Transverse colon (tissue), 4 donors: Measurements from ENCODE around the gene SCN8A. TPM values are rescaled to one million over a fixed set of nuclear protein-coding genes. Genes with fewer than 3 reads are reported as not detected.

Source experiments
- DNase-seq: peaks from one replicate; pipeline ENCODE4 v3.0.0-alpha.2; 2019
- H3K27ac ChIP-seq, 4 donors: fragments of 200-600 bp; sonication (generic); 2 replicates each; pipeline ENCODE4 v1.5.1; 2016 to 2018; ENCODE audit warnings: inconsistent platforms in 4 of 4
- H3K27me3 ChIP-seq: fragments of 200-600 bp; sonication (generic); 2 replicates; pipeline ENCODE4 v1.5.1; 2017; ENCODE audit warnings: inconsistent platforms
- H3K36me3 ChIP-seq, 4 donors: fragments of 200-600 bp; sonication (generic); 2 replicates each; pipeline ENCODE4 v1.5.1; 2017 to 2019; ENCODE audit warnings: inconsistent platforms in 4 of 4
- H3K4me1 ChIP-seq, 4 donors: fragments of 200-600 bp; sonication (generic); 2 replicates each; pipeline ENCODE4 v1.5.1; 2017 to 2020; ENCODE audit warnings: inconsistent platforms in 4 of 4
- H3K4me3 ChIP-seq, 4 donors: fragments of 200-600 bp; sonication (generic); 1 replicate in 1 of 4; 2 replicates in 3 of 4; pipeline versions ENCODE4 v1.5.1 to v1.6.1; 2017 to 2019; ENCODE audit warnings: inconsistent platforms in 4 of 4
- H3K9me3 ChIP-seq, 2 donors: fragments of 200-600 bp; sonication (generic); 2 replicates each; pipeline ENCODE4 v1.5.1; 2017 to 2019; ENCODE audit warnings: inconsistent platforms in 2 of 2
- EP300 ChIP-seq: sonication (generic); formaldehyde crosslinking; IDR thresholded peaks from one replicate; pipeline ENCODE4 v1.6.1; 2017; ENCODE audit warnings: antibody characterized with exemption, low read depth
- POLR2A ChIP-seq: fragments of 450-650 bp; IDR thresholded peaks from one replicate; pipeline ENCODE4 v1.6.1; 2016; ENCODE audit warnings: antibody characterized with exemption, mild to moderate bottlenecking, moderate library complexity
- POLR2AphosphoS5 ChIP-seq, 3 donors: sonication (generic); formaldehyde crosslinking; IDR thresholded peaks; one replicate each; pipeline ENCODE4 v1.6.1; 2016; ENCODE audit warnings: antibody characterized with exemption in 3 of 3
- WGBS, 2 donors: methylation state at CpG; one replicate each; pipeline ENCODE4 v1.1.5; 2018; ENCODE audit warnings: low coverage in 1 of 2; 5-methylcytosine and 5-hydroxymethylcytosine counted together
- in situ Hi-C, 4 donors: fragments of 200-750 bp; cut with MboI; loops; one replicate each; pipeline versions ENCODE4 v1.15.0 to v1.15.1; 2017; ENCODE audit warnings: low sequenced_read_pairs in 3 of 4, low pct_ligation_motif_present in 1 of 4, low pct_unique_long_range_greater_than_20kb in 1 of 4
- intact Hi-C: fragments of 100-400 bp; cut with DNase I; formaldehyde crosslinking; loops from one replicate; pipeline ENCODE4 v1.15.1; 2023; ENCODE audit warnings: low total_unique reads
- total RNA-seq, 4 donors: library from RNA; depleted of rRNA; stranded (reverse); fragments of >200 nt; gene quantifications; one replicate each; pipeline ENCODE4 v1.1.0, GENCODE V29; 2016
- TF ChIP-seq, protein P1 (sequence below), 5 experiments: fragments of 200-600 bp in 3 of 5; fragments of 450-650 bp in 2 of 5; sonication (generic) in 3 of 5; IDR thresholded peaks; 1 replicate in 2 of 5; 2 replicates in 3 of 5; pipeline ENCODE4 v1.5.1; 2016 to 2017; ENCODE audit warnings: antibody characterized with exemption in 5 of 5, inconsistent platforms in 3 of 5, mild to moderate bottlenecking in 2 of 5, moderate library complexity in 1 of 5

Gene SCN8A
- total RNA-seq, 4 donors from 2014 or later, result 0.37 to 6.8 (median 3.2) TPM

DNA sequence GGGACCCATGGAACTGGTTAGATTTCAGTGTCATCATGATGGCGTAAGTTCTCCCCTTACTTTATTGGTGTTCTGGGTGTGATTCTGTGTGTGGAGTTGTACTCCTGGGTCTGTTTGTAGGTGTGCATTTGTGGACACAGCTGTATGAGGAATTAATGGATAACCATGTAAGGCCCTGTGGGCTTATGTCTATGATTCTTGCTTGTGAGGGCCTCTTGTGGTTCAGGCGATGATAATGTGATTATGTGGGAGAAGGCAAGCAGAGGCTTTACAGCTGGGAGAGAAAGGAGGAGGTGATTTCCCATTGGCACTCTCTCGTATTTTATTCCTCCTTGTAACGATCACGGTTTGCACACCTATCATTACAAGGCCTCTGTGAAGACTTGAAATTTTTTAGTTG is 96.1 kb downstream of the SCN8A start:
- Histone ChIP-seq H3K4me3 (no peak overlapping the region), H3K27ac (peak overlapping the region; percentile 50 to 78 (median 71)), H3K27me3 (no peaks in the 10 kb centered on the region), H3K36me3 (no peaks in the 10 kb centered on the region), H3K9me3 (no peaks in the 10 kb centered on the region), H3K4me1 (peaks cover 0 to 50% (median 13%) of the 10 kb centered on the region in 4 donors)
- peak in 1 of 3 donors; percentile 30 for TF ChIP-seq POLR2AphosphoS5 (IDR thresholded peaks at IDR 0.05)
- no peak for TF ChIP-seq EP300
- TF ChIP-seq, protein P1, sequence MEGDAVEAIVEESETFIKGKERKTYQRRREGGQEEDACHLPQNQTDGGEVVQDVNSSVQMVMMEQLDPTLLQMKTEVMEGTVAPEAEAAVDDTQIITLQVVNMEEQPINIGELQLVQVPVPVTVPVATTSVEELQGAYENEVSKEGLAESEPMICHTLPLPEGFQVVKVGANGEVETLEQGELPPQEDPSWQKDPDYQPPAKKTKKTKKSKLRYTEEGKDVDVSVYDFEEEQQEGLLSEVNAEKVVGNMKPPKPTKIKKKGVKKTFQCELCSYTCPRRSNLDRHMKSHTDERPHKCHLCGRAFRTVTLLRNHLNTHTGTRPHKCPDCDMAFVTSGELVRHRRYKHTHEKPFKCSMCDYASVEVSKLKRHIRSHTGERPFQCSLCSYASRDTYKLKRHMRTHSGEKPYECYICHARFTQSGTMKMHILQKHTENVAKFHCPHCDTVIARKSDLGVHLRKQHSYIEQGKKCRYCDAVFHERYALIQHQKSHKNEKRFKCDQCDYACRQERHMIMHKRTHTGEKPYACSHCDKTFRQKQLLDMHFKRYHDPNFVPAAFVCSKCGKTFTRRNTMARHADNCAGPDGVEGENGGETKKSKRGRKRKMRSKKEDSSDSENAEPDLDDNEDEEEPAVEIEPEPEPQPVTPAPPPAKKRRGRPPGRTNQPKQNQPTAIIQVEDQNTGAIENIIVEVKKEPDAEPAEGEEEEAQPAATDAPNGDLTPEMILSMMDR (IDR thresholded peaks at IDR 0.05), result no peak
- 62 to 75% methylated on average over 4 to 5 of the region's 5 CpGs for WGBS, 2 donors
- in situ Hi-C loops, result no loop called here
- intact Hi-C loops, result no loop called here
- DNase-seq, result peak; percentile 23

DNA sequence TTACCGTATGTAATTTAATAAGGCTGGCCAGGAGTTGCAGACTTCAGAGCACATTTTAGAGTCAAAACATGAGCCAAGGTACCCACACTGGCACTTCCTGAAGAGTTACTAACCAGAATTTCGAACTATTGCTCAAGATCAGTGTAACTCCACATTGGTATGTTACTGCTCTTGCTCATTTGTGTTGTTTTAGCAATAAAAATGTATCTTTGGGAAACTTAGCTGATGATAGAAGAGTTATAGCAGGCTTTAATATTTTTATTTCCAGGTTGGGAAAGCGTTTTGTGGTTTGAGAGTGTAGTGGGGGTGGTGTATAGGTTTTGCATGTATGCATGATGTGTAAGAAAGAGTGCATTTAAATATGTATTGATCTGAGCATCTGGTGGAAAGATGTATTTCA is 96.6 kb downstream of the SCN8A start:
- in situ Hi-C loops, result no loop called here
- H3K9me3 ChIP-seq, result no peaks in the 10 kb centered on the region
- TF ChIP-seq POLR2AphosphoS5 (IDR thresholded peaks at IDR 0.05), result no peak
- no peak for TF ChIP-seq EP300
- TF ChIP-seq, protein P1 (IDR thresholded peaks at IDR 0.05), result no peak
- TF ChIP-seq POLR2A, result no peak
- no peak overlapping the region for H3K4me3 ChIP-seq
- no peaks in the 10 kb centered on the region for H3K27me3 ChIP-seq
- peaks cover 0 to 50% (median 13%) of the 10 kb centered on the region in 4 donors for H3K4me1 ChIP-seq
- intact Hi-C loops, result no loop called here
- DNase-seq, result no peak
- 37 to 45% methylated on average over 3 of the region's 3 CpGs for WGBS, 2 donors
- peak overlapping the region; percentile 50 to 78 (median 71) for H3K27ac ChIP-seq
- H3K36me3 ChIP-seq, result no peaks in the 10 kb centered on the region

DNA sequence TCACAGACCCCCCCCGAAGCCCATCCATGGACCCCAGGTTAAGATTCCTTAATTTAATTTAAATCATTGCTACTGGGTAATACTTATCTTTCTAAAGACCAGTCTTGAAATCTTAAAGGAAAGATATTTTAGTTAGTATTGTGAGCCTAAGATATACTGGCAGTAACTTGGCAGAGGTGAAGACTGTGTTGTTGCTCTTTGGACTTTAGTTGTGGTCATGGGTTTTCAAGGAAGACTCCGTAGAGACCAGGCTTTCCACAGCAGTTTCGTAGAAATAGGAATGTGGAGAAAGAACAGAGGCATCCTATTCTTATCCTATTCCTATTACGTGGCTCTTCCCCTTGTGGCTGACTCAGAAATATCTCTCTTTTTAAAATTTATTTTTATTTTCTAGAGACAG is 99.0 kb downstream of the SCN8A start:
- DNase-seq, result no peak
- Histone ChIP-seq H3K36me3 (no peaks in the 10 kb centered on the region), H3K27ac (no peak overlapping the region), H3K4me1 (peaks cover 0 to 30% (median 9%) of the 10 kb centered on the region in 4 donors), H3K9me3 (no peaks in the 10 kb centered on the region), H3K4me3 (no peak overlapping the region), H3K27me3 (no peaks in the 10 kb centered on the region)
- intact Hi-C loops, result no loop called here
- WGBS, 2 donors, result 57 to 66% methylated on average over 4 of the region's 4 CpGs
- no peak for TF ChIP-seq POLR2A
- no peak for TF ChIP-seq POLR2AphosphoS5 (IDR thresholded peaks at IDR 0.05)
- TF ChIP-seq, protein P1 (IDR thresholded peaks at IDR 0.05), result no peak
- in situ Hi-C loops, result no loop called here

DNA sequence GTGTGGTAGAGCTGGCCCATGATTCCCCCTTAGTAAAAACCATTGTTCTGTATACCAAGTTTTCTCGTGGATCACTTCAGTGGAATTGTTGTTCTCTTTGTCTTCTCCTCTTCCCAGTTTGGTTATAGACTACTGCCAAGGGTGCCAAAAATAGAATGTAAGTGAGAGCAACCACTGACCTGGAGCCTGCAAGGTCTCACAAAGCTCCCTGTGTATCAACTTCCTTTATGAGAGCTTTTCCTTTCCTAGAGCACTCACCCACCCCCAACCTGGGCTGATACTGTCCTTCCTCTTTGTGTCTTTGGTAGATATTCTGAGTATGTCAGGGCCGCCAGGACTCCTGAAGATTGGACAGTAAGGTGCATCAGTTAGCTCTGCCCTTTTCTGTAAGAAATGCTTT is 101.0 kb downstream of the SCN8A start:
- H3K4me3 ChIP-seq, result no peak overlapping the region
- no peaks in the 10 kb centered on the region for H3K36me3 ChIP-seq
- H3K9me3 ChIP-seq, result no peaks in the 10 kb centered on the region
- no peaks in the 10 kb centered on the region for H3K27me3 ChIP-seq
- H3K4me1 ChIP-seq, result peaks cover 0 to 18% (median 2%) of the 10 kb centered on the region in 4 donors
- in situ Hi-C loops, result no loop called here
- intact Hi-C loops, result no loop called here
- DNase-seq, result no peak
- WGBS, 2 donors, result 71% methylated on average over 2 of the region's 2 CpGs; no CpG with 5 or more reads in 1 of the 2 donors
- TF ChIP-seq EP300, result no peak
- no peak for TF ChIP-seq POLR2A
- TF ChIP-seq POLR2AphosphoS5 (IDR thresholded peaks at IDR 0.05), result no peak
- H3K27ac ChIP-seq, result no peak overlapping the region

DNA sequence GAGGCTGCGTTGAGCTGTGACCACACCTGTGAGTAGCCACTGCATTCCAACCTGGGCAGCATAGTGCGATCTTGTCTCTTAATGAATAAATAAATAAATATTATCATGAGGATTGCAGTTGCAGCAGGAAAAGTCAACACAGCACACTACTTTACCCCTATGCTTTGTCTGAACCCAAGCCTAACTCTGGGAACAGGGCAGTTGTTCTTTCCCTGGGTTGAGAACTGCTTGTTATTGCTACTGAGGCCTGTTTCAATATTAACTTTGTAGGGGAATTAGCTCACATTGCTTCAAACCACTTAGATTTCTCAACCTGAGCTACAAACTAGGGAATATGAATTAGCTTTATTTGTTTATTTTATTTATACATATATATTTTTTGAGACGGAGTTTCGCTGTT is 102.5 kb downstream of the SCN8A start:
- no peak for DNase-seq
- TF ChIP-seq, protein P1 (IDR thresholded peaks at IDR 0.05), result no peak
- no peak for TF ChIP-seq EP300
- no peak for TF ChIP-seq POLR2A
- no peak for TF ChIP-seq POLR2AphosphoS5 (IDR thresholded peaks at IDR 0.05)
- 86 to 93% methylated on average over 2 to 4 of the region's 4 CpGs for WGBS, 2 donors
- Histone ChIP-seq H3K27ac (no peak overlapping the region), H3K36me3 (no peaks in the 10 kb centered on the region), H3K4me3 (no peak overlapping the region), H3K27me3 (no peaks in the 10 kb centered on the region), H3K9me3 (no peaks in the 10 kb centered on the region), H3K4me1 (peaks cover 0 to 9% (median 0%) of the 10 kb centered on the region in 4 donors)
- in situ Hi-C loops (no loop called here), intact Hi-C loops (no loop called here)
